ENCODE results near the gene ZGRF1.
"Not testable (repeated sequence)": the region's sequence is repeated elsewhere in the genome, so short reads cannot be mapped to it uniquely, and the experiment has no call there.

ZGRF1 gene

GRCh38 chr4:112513971-112514646, 122.6 kb downstream of the ZGRF1 start:
- DNase-seq, result peak; percentile 29

- no peak for DNase-seq
These were observed 124.9 kb downstream of the ZGRF1 start for GRCh38 chr4:112511803-112512118.

GRCh38 chr4:112511093-112511802, 125.5 kb downstream of the ZGRF1 start:
- no peak for DNase-seq

- DNase-seq, result peak; percentile 23
These were observed 126.2 kb downstream of the ZGRF1 start for GRCh38 chr4:112510291-112511092.

GRCh38 chr4:112509243-112510141, 127.2 kb downstream of the ZGRF1 start:
- peak; percentile 48 for DNase-seq

- DNase-seq, result peak; percentile 2
These were observed 128.4 kb downstream of the ZGRF1 start for GRCh38 chr4:112508356-112508755.

GRCh38 chr4:112504807-112505206, 131.9 kb downstream of the ZGRF1 start:
- DNase-seq, result no peak

- DNase-seq, result no peak
These were observed 133.8 kb downstream of the ZGRF1 start for GRCh38 chr4:112502871-112503270.

- no peak for DNase-seq
These were observed 144.4 kb downstream of the ZGRF1 start for GRCh38 chr4:112492321-112492720.

GRCh38 chr4:112490808-112491207, 145.9 kb downstream of the ZGRF1 start:
- DNase-seq, result not testable (repeated sequence)
